ENCODE data around the gene NEURL1. TPM values are rescaled to one million over a fixed set of nuclear protein-coding genes. Genes with fewer than 3 reads are reported as not detected.
A peak's percentile ranks its signal among the peaks of the same experiment; 100 is the strongest.
"Not testable (repeated sequence)": the region's sequence is repeated elsewhere in the genome, so short reads cannot be mapped to it uniquely, and the experiment has no call there.

The NEURL1 gene
- total RNA-seq, 2 donors from 2014 or later, result 1.4 to 1.8 TPM

DNA sequence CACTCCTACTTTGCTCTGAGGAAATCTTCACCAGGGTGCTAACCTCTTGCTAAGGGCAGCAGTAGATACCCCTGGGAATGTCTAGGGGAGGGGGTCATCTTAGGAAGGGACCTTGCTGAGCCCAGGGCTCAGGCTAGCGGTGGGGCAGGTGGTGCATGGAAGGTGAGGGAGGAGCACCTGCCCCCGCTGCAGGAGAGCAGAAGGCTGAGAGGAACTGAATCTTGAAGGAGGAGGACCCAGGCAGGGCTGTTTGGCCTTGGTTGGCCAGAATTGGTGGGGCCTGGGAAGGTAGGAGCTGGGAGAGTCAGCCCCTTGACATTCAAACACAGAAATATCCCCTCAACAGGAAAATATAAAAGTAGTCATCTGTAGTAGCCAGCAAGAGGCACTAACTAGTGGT, 21.5 kb upstream of the NEURL1 start:
- Mint-ChIP-seq H3K9me3 (no peaks in the 10 kb centered on the region), H3K4me3 (peak overlapping the region; percentile 76), H3K4me1 (ENCODE audit: low read depth in 2 of 2) (peaks cover 28 to 43% of the 10 kb centered on the region in 2 donors), H3K27ac (peak overlapping the region; percentile 88 to 89), H3K36me3 (no peaks in the 10 kb centered on the region), H3K27me3 (no peaks in the 10 kb centered on the region)
- ATAC-seq (no peak), DNase-seq (ENCODE audit: low spot score) (no peak)

DNA sequence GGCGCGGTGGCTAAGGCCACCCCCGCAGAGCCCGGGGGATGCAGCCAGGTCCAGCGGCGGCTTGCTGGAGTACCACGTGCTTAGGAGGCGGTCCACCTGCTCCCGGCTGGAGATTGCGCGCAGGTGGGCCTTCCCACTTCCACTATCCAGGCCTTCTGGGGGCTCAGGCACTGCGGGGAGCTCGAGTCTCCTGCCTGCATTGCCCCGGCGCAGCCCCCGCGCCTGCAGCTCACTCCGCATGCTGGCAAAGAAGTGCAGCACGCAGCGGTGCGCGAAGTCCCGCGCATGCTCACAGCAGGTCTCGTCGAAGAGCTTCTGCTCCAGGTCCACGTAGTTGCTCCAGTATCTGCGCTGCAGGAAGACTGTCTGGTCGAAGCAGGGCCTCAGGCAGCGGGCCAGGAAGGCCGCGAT, 20.2 kb upstream of the NEURL1 start:
- Mint-ChIP-seq H3K4me1 (ENCODE audit: low read depth in 2 of 2) (peaks cover 19 to 35% of the 10 kb centered on the region in 2 donors), H3K36me3 (no peaks in the 10 kb centered on the region), H3K27me3 (no peaks in the 10 kb centered on the region), H3K9me3 (no peaks in the 10 kb centered on the region), H3K4me3 (no peak overlapping the region), H3K27ac (no peak overlapping the region)
- ATAC-seq (no peak), DNase-seq (ENCODE audit: low spot score) (no peak)

GRCh38 chr10:103474077-103474476, 19.4 kb upstream of the NEURL1 start:
- DNase-seq (ENCODE audit: low spot score) (no peak), ATAC-seq (no peak)
- no peaks in the 10 kb centered on the region for H3K27me3 Mint-ChIP-seq
- no peak overlapping the region for H3K4me3 Mint-ChIP-seq
- H3K4me1 Mint-ChIP-seq (ENCODE audit: low read depth in 2 of 2), result peaks cover 19 to 35% of the 10 kb centered on the region in 2 donors
- H3K27ac Mint-ChIP-seq, result peak overlapping the region in 1 of 2 donors; percentile 1
- no peaks in the 10 kb centered on the region for H3K36me3 Mint-ChIP-seq
- H3K9me3 Mint-ChIP-seq, result no peaks in the 10 kb centered on the region

- H3K9me3 Mint-ChIP-seq, result no peaks in the 10 kb centered on the region
- H3K27ac Mint-ChIP-seq, result no peak overlapping the region
- no peaks in the 10 kb centered on the region for H3K27me3 Mint-ChIP-seq
- no peak overlapping the region for H3K4me3 Mint-ChIP-seq
- peaks cover 15 to 24% of the 10 kb centered on the region in 2 donors for H3K4me1 Mint-ChIP-seq (ENCODE audit: low read depth in 2 of 2)
- ATAC-seq (no peak), DNase-seq (ENCODE audit: low spot score) (no peak)
- H3K36me3 Mint-ChIP-seq, result no peaks in the 10 kb centered on the region
Measured at GRCh38 chr10:103475437-103475836, 18.1 kb upstream of the NEURL1 start.

DNA sequence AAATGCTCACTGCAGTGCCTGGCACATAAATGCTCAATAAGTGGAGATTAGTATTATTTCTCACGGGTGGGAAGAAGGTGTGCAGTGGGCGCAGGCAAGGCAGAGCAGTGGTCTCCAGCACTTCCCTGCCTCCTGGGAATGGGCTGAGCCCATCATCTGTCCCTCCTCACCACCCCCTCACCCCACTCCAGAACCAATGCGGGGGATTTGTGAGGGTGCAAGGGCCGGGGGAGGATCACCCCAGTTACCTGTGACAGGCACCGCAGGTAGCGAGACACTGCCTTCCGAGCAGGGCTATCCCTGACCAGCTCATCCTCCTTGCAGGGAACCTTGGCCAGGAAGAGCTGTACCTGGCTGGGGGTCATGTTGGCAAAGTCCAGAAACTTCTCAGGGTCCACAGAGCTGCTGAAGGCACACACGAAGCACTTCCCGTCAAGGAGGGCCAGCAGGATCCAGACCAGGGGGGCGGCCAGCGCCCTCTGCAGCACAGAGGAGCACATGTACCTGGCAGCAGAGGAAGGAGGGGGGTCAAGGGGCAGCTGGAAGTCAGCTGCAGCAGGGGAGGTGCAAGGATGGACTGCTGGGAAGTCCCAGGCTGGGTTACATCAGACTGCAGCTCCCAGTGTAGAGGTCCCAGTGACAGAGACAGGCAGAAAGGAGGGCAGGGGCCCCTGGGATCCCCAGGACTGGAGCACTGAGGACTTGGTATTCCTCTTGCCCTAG, 17.3 kb upstream of the NEURL1 start:
- ATAC-seq (peak in 1 of 2 donors; percentile 37), DNase-seq (ENCODE audit: low spot score) (no peak)
- Mint-ChIP-seq H3K4me3 (no peak overlapping the region), H3K9me3 (no peaks in the 10 kb centered on the region), H3K27me3 (no peaks in the 10 kb centered on the region), H3K4me1 (ENCODE audit: low read depth in 2 of 2) (peaks cover 7 to 16% of the 10 kb centered on the region in 2 donors), H3K27ac (no peak overlapping the region), H3K36me3 (no peaks in the 10 kb centered on the region)

GRCh38 chr10:103478671-103479070, 14.8 kb upstream of the NEURL1 start:
- DNase-seq (ENCODE audit: low spot score), result no peak
- Mint-ChIP-seq H3K4me3 (no peak overlapping the region), H3K36me3 (no peaks in the 10 kb centered on the region), H3K27ac (no peak overlapping the region), H3K4me1 (ENCODE audit: low read depth in 2 of 2) (peaks cover 6 to 9% of the 10 kb centered on the region in 2 donors), H3K9me3 (no peaks in the 10 kb centered on the region), H3K27me3 (no peaks in the 10 kb centered on the region)
- no peak for ATAC-seq

- Mint-ChIP-seq H3K36me3 (no peaks in the 10 kb centered on the region), H3K4me1 (ENCODE audit: low read depth in 2 of 2) (peaks cover 2 to 6% of the 10 kb centered on the region in 2 donors), H3K4me3 (no peak within 1 kb of the TSS), H3K27ac (peak within 1 kb of the TSS in 1 of 2 donors; percentile 61), H3K27me3 (no peaks in the 10 kb centered on the region), H3K9me3 (no peaks in the 10 kb centered on the region)
- ATAC-seq (no peak), DNase-seq (ENCODE audit: low spot score) (no peak)
Measured at GRCh38 chr10:103479135-103479534, 14.4 kb upstream of the NEURL1 start, which contains the start of gene CALHM3. CALHM3 (minus strand) TSS chr10:103479240; CDS start chr10:103479032, 208 bp downstream.

DNA sequence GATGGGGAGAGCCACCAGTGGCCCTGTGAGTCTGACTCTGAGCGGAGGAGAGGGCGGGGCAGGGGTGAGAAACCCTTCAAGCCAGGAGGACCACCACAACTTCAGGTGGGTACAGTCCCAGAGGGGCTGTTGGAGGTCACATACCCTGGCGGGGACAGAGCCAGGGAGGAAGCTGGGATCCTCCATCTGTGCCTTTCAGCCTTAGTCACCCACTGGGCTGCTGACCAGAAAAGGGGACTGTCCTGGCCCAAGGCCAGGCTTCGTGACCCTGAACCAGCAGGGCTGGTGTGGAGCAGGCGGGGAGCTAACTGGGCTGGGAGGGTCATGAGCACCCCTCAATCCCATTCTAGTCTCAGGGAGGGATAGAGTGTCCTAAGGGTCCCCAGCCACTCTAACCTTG, 13.0 kb upstream of the NEURL1 start:
- DNase-seq (ENCODE audit: low spot score) (no peak), ATAC-seq (peak in 1 of 2 donors; percentile 46)
- Mint-ChIP-seq H3K36me3 (no peaks in the 10 kb centered on the region), H3K9me3 (no peaks in the 10 kb centered on the region), H3K4me3 (no peak overlapping the region), H3K27ac (peak overlapping the region in 1 of 2 donors; percentile 45), H3K4me1 (ENCODE audit: low read depth in 2 of 2) (peaks cover 0 to 6% of the 10 kb centered on the region in 2 donors), H3K27me3 (no peaks in the 10 kb centered on the region)

DNA sequence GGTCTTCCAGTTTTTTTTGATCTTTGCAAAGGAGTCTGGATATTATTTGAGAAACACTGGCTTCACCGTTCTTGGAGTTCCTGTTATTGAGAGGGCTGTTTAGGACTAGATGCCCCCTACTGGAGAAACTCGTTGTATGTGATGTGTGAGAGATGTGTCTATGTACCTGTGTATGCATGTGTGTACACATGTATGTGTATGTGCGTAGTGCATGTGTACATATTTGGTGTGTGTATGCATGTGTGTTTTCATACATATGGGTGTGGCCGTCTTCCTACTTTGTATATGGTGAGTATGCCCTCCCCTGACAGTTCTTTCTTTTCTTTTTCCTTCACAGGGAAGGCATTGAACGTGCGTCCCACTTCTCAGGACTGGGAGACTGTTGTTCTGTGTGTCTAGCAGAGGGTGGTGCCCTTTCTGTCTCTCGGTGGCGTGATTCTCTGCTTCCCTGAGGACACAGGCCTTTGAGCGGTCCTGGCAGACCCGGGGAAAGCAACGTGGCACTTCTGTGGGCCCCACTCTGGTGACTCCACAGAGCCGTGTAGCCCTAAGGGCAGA, 11.5 kb upstream of the NEURL1 start:
- DNase-seq (ENCODE audit: low spot score) (no peak), ATAC-seq (peak; percentile 68 to 70)
- Mint-ChIP-seq H3K9me3 (no peaks in the 10 kb centered on the region), H3K4me1 (ENCODE audit: low read depth in 2 of 2) (peaks cover 0 to 9% of the 10 kb centered on the region in 2 donors), H3K27me3 (no peaks in the 10 kb centered on the region), H3K27ac (peak overlapping the region in 1 of 2 donors; percentile 56), H3K4me3 (no peak overlapping the region), H3K36me3 (no peaks in the 10 kb centered on the region)

DNA sequence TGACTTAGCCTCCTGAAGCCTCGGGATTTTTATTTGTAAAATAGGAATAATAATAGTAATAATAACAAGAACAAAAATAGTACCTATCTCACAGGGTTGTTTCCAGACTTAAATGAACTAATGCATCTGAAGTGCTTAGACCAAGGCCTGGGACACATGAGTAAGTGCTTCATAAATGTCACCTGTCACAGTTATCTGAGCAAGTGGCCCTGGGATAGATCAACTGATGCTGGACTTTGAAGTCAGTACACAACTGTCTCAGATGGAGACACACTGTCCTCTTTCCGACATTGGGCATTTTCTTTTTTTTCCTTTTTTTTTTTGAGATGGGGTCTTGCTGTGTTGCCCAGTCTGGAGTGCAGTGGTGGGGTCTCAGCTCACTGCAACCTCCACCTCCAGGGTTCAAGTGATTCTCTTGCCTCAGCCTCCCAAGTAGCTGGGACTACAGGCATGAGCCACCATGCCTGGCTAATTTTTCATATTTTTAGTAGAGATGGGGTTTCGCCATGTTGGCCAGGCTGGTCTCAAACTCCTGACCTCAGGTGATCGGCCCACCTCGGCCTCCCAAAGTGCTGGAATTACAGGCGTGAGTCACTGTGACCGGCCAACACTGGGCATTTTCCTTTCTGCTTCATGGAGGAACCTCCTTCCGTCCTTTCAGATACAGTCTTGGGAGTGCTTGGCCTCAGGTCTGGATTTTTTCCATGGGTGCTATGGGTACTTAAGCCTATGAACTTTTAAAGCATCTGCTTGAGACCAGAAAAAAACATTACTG, 6.7 kb upstream of the NEURL1 start:
- H3K27ac Mint-ChIP-seq; H3K4me3 Mint-ChIP-seq; DNase-seq (ENCODE audit: low spot score); ATAC-seq; H3K9me3 Mint-ChIP-seq; H3K4me1 Mint-ChIP-seq (ENCODE audit: low read depth in 2 of 2); H3K36me3 Mint-ChIP-seq: not testable (repeated sequence)
- peaks cover 4 to 11% of the 10 kb centered on the region in 2 donors for H3K27me3 Mint-ChIP-seq

GRCh38 chr10:103487410-103487708, 6.1 kb upstream of the NEURL1 start:
- DNase-seq (ENCODE audit: low spot score), result no peak

DNA sequence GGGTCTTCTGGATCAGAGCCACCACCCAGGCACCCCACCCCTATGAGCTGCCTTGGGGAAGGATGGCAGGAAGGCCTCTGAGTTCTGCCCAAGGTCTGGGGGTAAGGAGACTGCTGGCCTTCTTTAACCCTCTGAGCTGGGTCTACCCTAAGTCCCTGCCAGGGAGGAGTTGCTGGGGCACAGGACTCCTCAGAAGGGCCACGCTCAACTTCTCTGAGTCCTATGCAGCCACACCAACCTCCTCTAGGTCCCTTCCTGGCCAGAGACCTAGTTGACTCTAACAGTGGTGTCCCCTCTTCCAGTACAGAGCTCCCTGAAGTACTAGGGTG, 2.6 kb upstream of the NEURL1 start:
- DNase-seq (ENCODE audit: low spot score) (no peak), ATAC-seq (no peak)
- Mint-ChIP-seq H3K4me3 (no peak overlapping the region), H3K4me1 (ENCODE audit: low read depth in 2 of 2) (peaks cover 5 to 6% of the 10 kb centered on the region in 2 donors), H3K27ac (no peak overlapping the region), H3K36me3 (no peaks in the 10 kb centered on the region), H3K9me3 (no peaks in the 10 kb centered on the region), H3K27me3 (peaks cover 22 to 40% of the 10 kb centered on the region in 2 donors)

More at GRCh38 chr10:103487410-103487708, 6.1 kb upstream of the NEURL1 start:
- no peak overlapping the region for H3K4me3 Mint-ChIP-seq
- H3K36me3 Mint-ChIP-seq, result no peaks in the 10 kb centered on the region
- H3K9me3 Mint-ChIP-seq, result no peaks in the 10 kb centered on the region
- peaks cover 6 to 16% of the 10 kb centered on the region in 2 donors for H3K27me3 Mint-ChIP-seq
- ATAC-seq, result no peak
- no peak overlapping the region for H3K27ac Mint-ChIP-seq
- H3K4me1 Mint-ChIP-seq (ENCODE audit: low read depth in 2 of 2), result peaks cover 0 to 4% of the 10 kb centered on the region in 2 donors

DNA sequence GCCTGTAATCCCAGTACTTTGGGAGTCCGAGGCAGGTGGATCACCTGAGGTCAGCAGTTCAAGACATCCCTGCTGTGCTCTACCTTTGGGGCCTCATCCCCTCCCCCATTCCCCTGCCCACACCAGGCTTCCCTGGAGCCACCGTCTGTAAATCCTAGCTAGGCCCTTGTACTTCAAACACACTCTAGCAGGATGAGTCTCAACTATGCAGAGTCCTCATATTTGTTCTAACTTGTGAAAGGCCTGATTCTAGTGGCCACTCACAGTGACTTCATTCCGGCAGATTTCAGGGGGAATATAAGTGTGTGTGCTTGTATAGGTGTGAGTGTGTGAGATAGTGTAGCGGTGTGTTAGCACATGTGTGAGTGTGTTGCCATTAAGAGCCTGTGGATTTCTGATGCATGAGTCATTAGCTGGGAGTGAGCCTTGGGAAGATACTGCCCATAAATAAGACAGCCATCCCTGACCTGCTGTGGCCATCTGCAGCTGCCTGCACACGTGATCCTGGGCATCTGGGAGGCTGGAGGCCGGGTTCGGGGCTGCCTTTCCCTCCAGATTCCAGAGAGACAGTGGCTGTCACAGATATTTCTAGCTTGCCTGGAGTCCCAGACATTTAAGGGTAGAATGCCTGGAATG, 1.7 kb upstream of the NEURL1 start:
- Mint-ChIP-seq H3K4me3 (peak overlapping the region; percentile 78), H3K36me3 (no peaks in the 10 kb centered on the region), H3K9me3 (no peaks in the 10 kb centered on the region), H3K27me3 (peaks cover 22 to 42% of the 10 kb centered on the region in 2 donors), H3K4me1 (ENCODE audit: low read depth in 2 of 2) (peaks cover 5 to 6% of the 10 kb centered on the region in 2 donors), H3K27ac (no peak overlapping the region)
- DNase-seq (ENCODE audit: low spot score) (no peak), ATAC-seq (no peak)

All from natural killer cell treated with Interleukin-12 subunit alpha and Interleukin-12 subunit beta and Interleukin-15 and Interleukin-18, amount 100 ng/mL, for 72 hours (primary cell).